GM23338 (cell line): ENCODE results near the gene C10orf90. TPM values are rescaled to one million over a fixed set of nuclear protein-coding genes. Genes with fewer than 3 reads are reported as not detected.

Source experiments
- ATAC-seq: fragments of 200-7000 bp; cut with Tn5 transposase; 3 replicates; pipeline ENCODE4 v1.9.1; 2020
- DNase-seq: peaks from one replicate; pipeline ENCODE4 v3.0.0-alpha.2; 2015; ENCODE audit warnings: low spot score
- H2AFZ ChIP-seq: fragments of 200-600 bp; sonication (generic); 2 replicates; pipeline ENCODE4 v1.8.0; 2016; ENCODE audit warnings: antibody characterized with exemption, mild to moderate bottlenecking, moderate library complexity
- H3F3A ChIP-seq: fragments of 200-600 bp; sonication (generic); replicated peaks from 2 replicates; pipeline ENCODE4 v1.8.0; 2017; ENCODE audit warnings: antibody characterized with exemption, mixed run types, low read depth
- H3K27ac ChIP-seq: fragments of 200-600 bp; sonication (generic); 2 replicates; pipeline ENCODE4 v1.6.1; 2016; ENCODE audit warnings: low read depth
- H3K27me3 ChIP-seq: fragments of 200-600 bp; sonication (generic); 2 replicates; pipeline ENCODE4 v1.8.0; 2016; ENCODE audit warnings: mild to moderate bottlenecking, mixed run types, moderate library complexity; ENCODE audit not compliant: insufficient read depth
- H3K36me3 ChIP-seq: fragments of 200-600 bp; sonication (generic); 2 replicates; pipeline ENCODE4 v1.8.0; 2016; ENCODE audit warnings: mild to moderate bottlenecking; ENCODE audit not compliant: insufficient read depth
- H3K4me1 ChIP-seq: fragments of 200-600 bp; sonication (generic); 2 replicates; pipeline ENCODE4 v1.8.0; 2016; ENCODE audit warnings: mild to moderate bottlenecking, moderate library complexity; ENCODE audit not compliant: insufficient read depth
- H3K4me2 ChIP-seq: fragments of 200-600 bp; sonication (generic); 2 replicates; pipeline ENCODE4 v1.7.1; 2017; ENCODE audit warnings: mixed run types
- H3K4me3 ChIP-seq: fragments of 200-600 bp; sonication (generic); 2 replicates; pipeline ENCODE4 v1.6.1; 2016; ENCODE audit warnings: mixed run types
- H3K79me2 ChIP-seq: fragments of 200-600 bp; sonication (generic); replicated peaks from 2 replicates; pipeline ENCODE4 v1.8.0; 2017; ENCODE audit warnings: mild to moderate bottlenecking; ENCODE audit not compliant: insufficient read depth
- H3K9me2 ChIP-seq: fragments of 200-600 bp; sonication (generic); 2 replicates; pipeline ENCODE4 v1.8.0; 2017; ENCODE audit not compliant: insufficient read depth
- H4K20me1 ChIP-seq: fragments of 200-600 bp; sonication (generic); replicated peaks from 2 replicates; pipeline ENCODE4 v1.8.0; 2017; ENCODE audit warnings: mild to moderate bottlenecking; ENCODE audit not compliant: insufficient read depth
- H3K27ac Mint-ChIP-seq: 2 replicates; pipeline ENCODE4 v1.8.0; 2020; ENCODE audit warnings: inconsistent platforms, mild to moderate bottlenecking, moderate library complexity, mixed read lengths
- H3K27me3 Mint-ChIP-seq: 3 replicates; pipeline ENCODE4 v1.8.0; 2022; ENCODE audit warnings: low read depth, mild to moderate bottlenecking, moderate library complexity, mixed read lengths, inconsistent platforms; ENCODE audit not compliant: insufficient read depth, poor library complexity
- H3K36me3 Mint-ChIP-seq: 3 replicates; pipeline ENCODE4 v1.8.0; 2021; ENCODE audit warnings: low read depth, mild to moderate bottlenecking, inconsistent platforms, moderate library complexity, mixed read lengths
- H3K4me1 Mint-ChIP-seq: 3 replicates; pipeline ENCODE4 v1.8.0; 2020; ENCODE audit warnings: mild to moderate bottlenecking, inconsistent platforms, mixed read lengths
- H3K4me3 Mint-ChIP-seq: 3 replicates; pipeline ENCODE4 v1.8.0; 2021; ENCODE audit warnings: moderate library complexity, mild to moderate bottlenecking, inconsistent platforms, mixed read lengths
- H3K9me3 Mint-ChIP-seq: 3 replicates; pipeline ENCODE4 v1.8.0; 2020; ENCODE audit warnings: moderate library complexity, mild to moderate bottlenecking, inconsistent platforms, mixed read lengths
- CREB1 ChIP-seq: fragments of 250-450 bp; sonication (Bioruptor Pico); IDR thresholded peaks from 2 replicates; pipeline ENCODE4 v1.5.0; 2020; ENCODE audit warnings: low read depth, mild to moderate bottlenecking, moderate library complexity
- EZH2 ChIP-seq: fragments of 200-600 bp; sonication (generic); IDR thresholded peaks from one replicate; pipeline ENCODE4 v1.8.0; 2017; ENCODE audit warnings: antibody characterized with exemption, mild to moderate bottlenecking, low read depth; ENCODE audit not compliant: unreplicated experiment
- EZH2phosphoT487 ChIP-seq: fragments of 200-600 bp; sonication (generic); IDR thresholded peaks from one replicate; pipeline ENCODE4 v1.8.1; 2018; ENCODE audit warnings: antibody characterized with exemption; ENCODE audit not compliant: unreplicated experiment
- JUNB ChIP-seq: IDR thresholded peaks from one replicate; pipeline ENCODE4 v1.6.1; 2016; ENCODE audit warnings: antibody characterized with exemption; ENCODE audit not compliant: unreplicated experiment
- NANOG ChIP-seq: IDR thresholded peaks from 2 replicates; pipeline ENCODE4 v1.6.1; 2016; ENCODE audit warnings: antibody characterized with exemption, borderline replicate concordance
- POLR2AphosphoS5 ChIP-seq: IDR thresholded peaks from 2 replicates; pipeline ENCODE4 v1.6.1; 2016; ENCODE audit warnings: antibody characterized with exemption, low read depth
- REST ChIP-seq: IDR thresholded peaks from one replicate; pipeline ENCODE4 v1.6.1; 2018; ENCODE audit warnings: antibody characterized with exemption; ENCODE audit not compliant: unreplicated experiment
- STAT1 ChIP-seq: IDR thresholded peaks from one replicate; pipeline ENCODE4 v1.6.1; 2016; ENCODE audit warnings: antibody characterized with exemption; ENCODE audit not compliant: unreplicated experiment
- ZNF114 ChIP-seq: fragments of 250-450 bp; sonication (Bioruptor Pico); IDR thresholded peaks from 2 replicates; pipeline ENCODE4 v1.5.0; 2020; ENCODE audit warnings: mild to moderate bottlenecking, moderate library complexity
- ZNF331 ChIP-seq: fragments of 250-450 bp; sonication (Bioruptor Pico); IDR thresholded peaks from 2 replicates; pipeline ENCODE4 v1.5.0; 2020; ENCODE audit warnings: low read depth, mild to moderate bottlenecking, moderate library complexity
- polyA plus RNA-seq: library from polyadenylated mRNA; unstranded; fragments of >200 nt; fragmentation: Nextera tagmentation; extraction: Ambion mirVana; gene quantifications from 2 replicates; pipeline ENCODE4 v1.2.1, GENCODE V29; 2016
- total RNA-seq: library from RNA; depleted of rRNA; stranded (reverse); fragments of >200 nt; shearing (Covaris generic); gene quantifications from 2 replicates; pipeline ENCODE4 v1.2.3, GENCODE V29; 2014
- TF ChIP-seq, protein P1 (sequence below): IDR thresholded peaks from 2 replicates; pipeline ENCODE4 v1.6.1; 2016; ENCODE audit warnings: antibody characterized with exemption
- TF ChIP-seq, protein P2 (sequence below), 2 experiments: fragments of 200-600 bp in 1 of 2; sonication (generic) in 1 of 2; conservative IDR thresholded peaks; 2 replicates each; pipeline versions ENCODE4 v1.5.1 to v1.6.1; 2016 to 2017; ENCODE audit warnings: antibody characterized with exemption in 2 of 2, low read depth in 2 of 2, mild to moderate bottlenecking in 2 of 2, moderate library complexity in 1 of 2

Gene C10orf90
- total and polyA plus RNA-seq, 2 experiments from 2014 or later: 0.76 to 0.97 TPM

DNA sequence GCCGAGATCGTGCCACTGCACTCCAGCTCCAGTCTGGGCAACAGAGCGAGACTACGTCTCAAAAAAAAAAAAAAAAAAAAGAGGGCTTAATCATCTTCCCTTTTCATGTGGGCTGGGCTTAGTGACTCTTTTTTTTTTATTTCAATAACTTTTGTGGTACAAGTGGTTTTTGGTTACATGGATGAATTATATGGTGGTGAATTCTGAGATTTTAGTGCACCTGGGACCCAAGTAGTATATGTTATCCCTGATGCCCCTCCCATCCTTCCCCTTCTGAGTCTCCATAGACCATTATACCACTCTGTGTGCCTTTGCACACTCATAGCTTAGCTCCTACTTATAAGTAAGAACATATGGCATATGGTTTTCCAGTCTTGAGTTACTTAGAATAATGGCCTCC lies 277.4 kb downstream of the C10orf90 start (continued):
- TF ChIP-seq REST (no peak), NANOG (no peak), EZH2phosphoT487 (no peak), EZH2 (no peak)
- TF ChIP-seq, protein P1, sequence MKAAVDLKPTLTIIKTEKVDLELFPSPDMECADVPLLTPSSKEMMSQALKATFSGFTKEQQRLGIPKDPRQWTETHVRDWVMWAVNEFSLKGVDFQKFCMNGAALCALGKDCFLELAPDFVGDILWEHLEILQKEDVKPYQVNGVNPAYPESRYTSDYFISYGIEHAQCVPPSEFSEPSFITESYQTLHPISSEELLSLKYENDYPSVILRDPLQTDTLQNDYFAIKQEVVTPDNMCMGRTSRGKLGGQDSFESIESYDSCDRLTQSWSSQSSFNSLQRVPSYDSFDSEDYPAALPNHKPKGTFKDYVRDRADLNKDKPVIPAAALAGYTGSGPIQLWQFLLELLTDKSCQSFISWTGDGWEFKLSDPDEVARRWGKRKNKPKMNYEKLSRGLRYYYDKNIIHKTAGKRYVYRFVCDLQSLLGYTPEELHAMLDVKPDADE: no peak
- TF ChIP-seq, protein P2, sequence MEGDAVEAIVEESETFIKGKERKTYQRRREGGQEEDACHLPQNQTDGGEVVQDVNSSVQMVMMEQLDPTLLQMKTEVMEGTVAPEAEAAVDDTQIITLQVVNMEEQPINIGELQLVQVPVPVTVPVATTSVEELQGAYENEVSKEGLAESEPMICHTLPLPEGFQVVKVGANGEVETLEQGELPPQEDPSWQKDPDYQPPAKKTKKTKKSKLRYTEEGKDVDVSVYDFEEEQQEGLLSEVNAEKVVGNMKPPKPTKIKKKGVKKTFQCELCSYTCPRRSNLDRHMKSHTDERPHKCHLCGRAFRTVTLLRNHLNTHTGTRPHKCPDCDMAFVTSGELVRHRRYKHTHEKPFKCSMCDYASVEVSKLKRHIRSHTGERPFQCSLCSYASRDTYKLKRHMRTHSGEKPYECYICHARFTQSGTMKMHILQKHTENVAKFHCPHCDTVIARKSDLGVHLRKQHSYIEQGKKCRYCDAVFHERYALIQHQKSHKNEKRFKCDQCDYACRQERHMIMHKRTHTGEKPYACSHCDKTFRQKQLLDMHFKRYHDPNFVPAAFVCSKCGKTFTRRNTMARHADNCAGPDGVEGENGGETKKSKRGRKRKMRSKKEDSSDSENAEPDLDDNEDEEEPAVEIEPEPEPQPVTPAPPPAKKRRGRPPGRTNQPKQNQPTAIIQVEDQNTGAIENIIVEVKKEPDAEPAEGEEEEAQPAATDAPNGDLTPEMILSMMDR (conservative IDR thresholded peaks at IDR 0.05; ENCODE audit: low read depth in 2 of 2): no peak

GRCh38 chr10:126392469-126392868 lies 278.0 kb downstream of the C10orf90 start:
- peaks cover 25% of the 10 kb centered on the region for H3K27me3 Mint-ChIP-seq
- Histone ChIP-seq H3K9me2 (no peaks in the 10 kb centered on the region), H3K4me1 (peaks cover 7% of the 10 kb centered on the region; the same call in 1 of the 2 replicates), H3K27ac (no peak overlapping the region), H3K4me2 (no peak overlapping the region), H3K4me3 (no peak overlapping the region), H3K27me3 (peaks cover 35% of the 10 kb centered on the region), H2AFZ (no peak overlapping the region), H3K36me3 (no peaks in the 10 kb centered on the region), H4K20me1 (no peaks in the 10 kb centered on the region), H3K79me2 (no peaks in the 10 kb centered on the region), H3F3A (no peaks in the 10 kb centered on the region)
- ATAC-seq: no peak
- no peak overlapping the region for H3K4me3 Mint-ChIP-seq
- no peak for DNase-seq
- no peaks in the 10 kb centered on the region; the same call in 2 of the 3 replicates for H3K9me3 Mint-ChIP-seq
- H3K27ac Mint-ChIP-seq: no peak overlapping the region
- no peaks in the 10 kb centered on the region for H3K36me3 Mint-ChIP-seq
- H3K4me1 Mint-ChIP-seq: peaks cover 4% of the 10 kb centered on the region
- TF ChIP-seq POLR2AphosphoS5 (no peak), ZNF114 (CRISPR knock-in tag) (no peak), ZNF331 (CRISPR knock-in tag) (no peak), REST (no peak), NANOG (no peak), EZH2 (no peak), STAT1 (no peak), CREB1 (CRISPR knock-in tag) (no peak), JUNB (no peak)
- TF ChIP-seq, protein P2 (conservative IDR thresholded peaks at IDR 0.05; ENCODE audit: low read depth in 2 of 2): no peak
- TF ChIP-seq, protein P1: no peak
